ENCODE results near the gene COL11A1.
A peak's percentile ranks its signal among the peaks of the same experiment; 100 is the strongest.

The COL11A1 gene

GRCh38 chr1:103107741-103108375 lies 464 bp downstream of the COL11A1 start (continued):
- no peak for TF ChIP-seq ZNF211 (tag by site-specific recombination; IDR thresholded peaks at IDR 0.05; ENCODE audit: low read depth)

DNA sequence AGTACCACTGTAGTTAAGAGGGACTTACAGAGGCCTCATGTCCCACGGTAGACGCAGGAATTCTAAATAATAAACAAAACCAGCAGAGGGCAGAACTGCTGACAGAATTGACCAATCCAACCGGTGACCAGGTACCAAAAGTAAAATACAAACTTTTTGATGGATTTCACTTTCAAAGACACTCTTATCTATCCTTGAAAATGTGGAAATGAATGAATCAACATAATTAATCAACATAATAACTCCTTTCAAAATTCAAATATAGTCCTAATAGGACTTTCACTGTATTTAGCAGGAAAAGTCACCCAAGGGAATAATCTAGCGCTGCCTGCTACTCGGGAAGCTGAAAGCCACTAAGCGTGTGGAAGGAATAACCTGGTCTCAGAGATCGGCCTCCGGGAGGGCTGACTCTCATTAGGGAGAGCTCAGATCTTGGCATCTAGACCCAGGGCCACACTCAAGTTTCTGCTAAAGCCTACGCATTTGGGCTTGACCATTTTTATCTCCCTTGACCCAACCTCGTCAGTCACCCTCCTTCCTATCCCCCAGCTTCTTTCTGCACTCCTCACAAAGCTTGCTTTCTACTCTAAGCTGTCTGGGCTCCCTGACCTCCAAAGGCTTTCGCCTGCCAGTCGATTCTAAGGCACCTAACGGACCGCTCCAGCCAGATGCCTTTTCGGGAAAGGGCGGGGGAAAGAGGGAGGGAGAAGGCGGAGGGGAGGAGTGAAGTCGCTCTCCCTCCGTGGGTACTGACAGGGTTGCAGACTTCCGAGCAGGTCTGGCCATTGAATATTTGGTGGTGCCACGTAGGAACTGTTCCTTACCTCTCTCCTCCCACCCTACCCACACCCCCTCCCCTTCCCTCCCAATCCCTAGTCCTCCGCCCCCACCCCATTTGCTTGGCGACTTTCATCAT lies 1.6 kb downstream of the COL11A1 start:
- H3K9me3 ChIP-seq (ENCODE audit: control insufficient read depth, insufficient read depth, low read depth, low read length) = no peaks in the 10 kb centered on the region
- ChIA-PET CTCF (interaction anchor here (0.7 to 2.1 kb wide), 9 partner anchors 9 to 410 kb away, joined by 3 to 24 read pairs (median 5); no protein-coding TSS in a partner anchor), POLR2A (no interaction called here)
- peak; percentile 85 for TF ChIP-seq PRDM1 (tag by site-specific recombination; IDR thresholded peaks at IDR 0.05)
- TF ChIP-seq ZSCAN18 (tag by site-specific recombination; IDR thresholded peaks at IDR 0.05) = no peak
- 0 out of 2 replicates have a peak, but pooled peaks have one; percentile 27 for TF ChIP-seq ZNF654 (tag by site-specific recombination; IDR thresholded peaks at IDR 0.05; ENCODE audit: low read depth)
- TF ChIP-seq ZBTB21 (tag by site-specific recombination; IDR thresholded peaks at IDR 0.05) = no peak
- TF ChIP-seq ZNF335 (tag by site-specific recombination; conservative IDR thresholded peaks at IDR 0.05) = 0 out of 2 replicates have a peak, but pooled peaks have one; percentile 25
- TF ChIP-seq ZBTB17 (tag by site-specific recombination; IDR thresholded peaks at IDR 0.05) = peak; percentile 76
- H3K36me3 ChIP-seq (ENCODE audit: control insufficient read depth in 2 of 2, insufficient read depth in 1 of 2, low read length in 2 of 2) = no peaks in the 10 kb centered on the region
- H3K27ac ChIP-seq (ENCODE audit: extremely low read depth, low read depth, low read length) = no peak overlapping the region
- no peaks in the 10 kb centered on the region for H3K4me1 ChIP-seq (ENCODE audit: control insufficient read depth, insufficient read depth, low read length)
- peak overlapping the region; percentile 36 for H3K4me3 ChIP-seq (ENCODE audit: low read depth, low read length)

DNA sequence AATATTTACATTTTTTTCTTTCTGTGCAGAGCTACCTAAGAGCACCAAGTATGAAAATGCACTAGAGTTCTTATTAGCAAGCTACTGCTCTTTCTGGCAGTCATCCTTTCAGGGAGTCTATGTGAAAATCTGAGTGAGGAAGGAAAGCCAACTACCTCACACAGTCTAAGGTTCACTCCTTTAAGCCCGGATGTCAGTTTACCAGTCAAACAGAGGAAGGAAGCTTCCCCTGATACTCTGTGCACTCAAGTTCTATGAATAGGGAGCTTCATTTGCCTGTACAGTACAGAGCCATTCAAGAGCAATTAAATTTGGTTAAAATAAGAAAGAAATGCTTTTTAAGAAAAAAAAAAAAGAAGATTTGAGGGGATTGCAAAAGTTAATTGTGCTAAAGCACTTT lies 6.9 kb downstream of the COL11A1 start:
- POLR2A ChIA-PET = no interaction called here
- no peaks in the 10 kb centered on the region for H3K4me1 ChIP-seq (ENCODE audit: control insufficient read depth, insufficient read depth, low read length)
- no peak overlapping the region for H3K27ac ChIP-seq (ENCODE audit: extremely low read depth, low read depth, low read length)
- CTCF ChIA-PET = no interaction called here
- H3K36me3 ChIP-seq (ENCODE audit: control insufficient read depth in 2 of 2, insufficient read depth in 1 of 2, low read length in 2 of 2) = no peaks in the 10 kb centered on the region
- no peaks in the 10 kb centered on the region for H3K9me3 ChIP-seq (ENCODE audit: control insufficient read depth, insufficient read depth, low read depth, low read length)
- no peak overlapping the region for H3K4me3 ChIP-seq (ENCODE audit: low read depth, low read length)
- TF ChIP-seq FEZF1 (tag by site-specific recombination; IDR thresholded peaks at IDR 0.05) (no peak), ZNF513 (tag by site-specific recombination; IDR thresholded peaks at IDR 0.05) (no peak), ZNF19 (tag by site-specific recombination; IDR thresholded peaks at IDR 0.05; ENCODE audit: low read depth) (no peak), ZNF394 (tag by site-specific recombination; IDR thresholded peaks at IDR 0.05; ENCODE audit: borderline replicate concordance) (no peak), ZNF529 (tag by site-specific recombination; IDR thresholded peaks at IDR 0.05; ENCODE audit: insufficient replicate concordance) (no peak), ZNF311 (tag by site-specific recombination; IDR thresholded peaks at IDR 0.05; ENCODE audit: borderline replicate concordance) (no peak), ZEB2 (tag by site-specific recombination; IDR thresholded peaks at IDR 0.05) (no peak), ZNF354C (tag by site-specific recombination; IDR thresholded peaks at IDR 0.05; ENCODE audit: borderline replicate concordance, low read depth) (no peak), ZNF501 (tag by site-specific recombination; IDR thresholded peaks at IDR 0.05) (no peak), ZBTB49 (tag by site-specific recombination; IDR thresholded peaks at IDR 0.05; ENCODE audit: low read depth) (no peak), ZNF221 (tag by site-specific recombination; IDR thresholded peaks at IDR 0.05; ENCODE audit: borderline replicate concordance) (no peak)
- TF ChIP-seq, protein P1, sequence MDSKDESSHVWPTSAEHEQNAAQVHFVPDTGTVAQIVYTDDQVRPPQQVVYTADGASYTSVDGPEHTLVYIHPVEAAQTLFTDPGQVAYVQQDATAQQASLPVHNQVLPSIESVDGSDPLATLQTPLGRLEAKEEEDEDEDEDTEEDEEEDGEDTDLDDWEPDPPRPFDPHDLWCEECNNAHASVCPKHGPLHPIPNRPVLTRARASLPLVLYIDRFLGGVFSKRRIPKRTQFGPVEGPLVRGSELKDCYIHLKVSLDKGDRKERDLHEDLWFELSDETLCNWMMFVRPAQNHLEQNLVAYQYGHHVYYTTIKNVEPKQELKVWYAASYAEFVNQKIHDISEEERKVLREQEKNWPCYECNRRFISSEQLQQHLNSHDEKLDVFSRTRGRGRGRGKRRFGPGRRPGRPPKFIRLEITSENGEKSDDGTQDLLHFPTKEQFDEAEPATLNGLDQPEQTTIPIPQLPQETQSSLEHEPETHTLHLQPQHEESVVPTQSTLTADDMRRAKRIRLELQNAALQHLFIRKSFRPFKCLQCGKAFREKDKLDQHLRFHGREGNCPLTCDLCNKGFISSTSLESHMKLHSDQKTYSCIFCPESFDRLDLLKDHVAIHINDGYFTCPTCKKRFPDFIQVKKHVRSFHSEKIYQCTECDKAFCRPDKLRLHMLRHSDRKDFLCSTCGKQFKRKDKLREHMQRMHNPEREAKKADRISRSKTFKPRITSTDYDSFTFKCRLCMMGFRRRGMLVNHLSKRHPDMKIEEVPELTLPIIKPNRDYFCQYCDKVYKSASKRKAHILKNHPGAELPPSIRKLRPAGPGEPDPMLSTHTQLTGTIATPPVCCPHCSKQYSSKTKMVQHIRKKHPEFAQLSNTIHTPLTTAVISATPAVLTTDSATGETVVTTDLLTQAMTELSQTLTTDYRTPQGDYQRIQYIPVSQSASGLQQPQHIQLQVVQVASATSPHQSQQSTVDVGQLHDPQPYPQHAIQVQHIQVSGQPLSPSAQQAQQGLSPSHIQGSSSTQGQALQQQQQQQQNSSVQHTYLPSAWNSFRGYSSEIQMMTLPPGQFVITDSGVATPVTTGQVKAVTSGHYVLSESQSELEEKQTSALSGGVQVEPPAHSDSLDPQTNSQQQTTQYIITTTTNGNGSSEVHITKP (tag by site-specific recombination; IDR thresholded peaks at IDR 0.05) = no peak
